A673 (cell line): ENCODE measurements around the gene VIT.

Experiments used
- EZH2 ChIP-seq: fragments of 200-600 bp; sonication (generic); IDR thresholded peaks from 2 replicates; pipeline ENCODE4 v1.6.1; 2017; ENCODE audit warnings: borderline replicate concordance, low read depth, mild to moderate bottlenecking, mixed read lengths, antibody characterized with exemption, low read length; ENCODE audit not compliant: poor library complexity, severe bottlenecking
- TF ChIP-seq, protein P1 (sequence below): fragments of 300-800, 200-600 bp; sonication (generic); conservative IDR thresholded peaks from 2 replicates; pipeline ENCODE4 v1.5.1; 2017; ENCODE audit warnings: low read depth, mild to moderate bottlenecking, antibody characterized with exemption, low read length, moderate library complexity, mixed read lengths

DNA sequence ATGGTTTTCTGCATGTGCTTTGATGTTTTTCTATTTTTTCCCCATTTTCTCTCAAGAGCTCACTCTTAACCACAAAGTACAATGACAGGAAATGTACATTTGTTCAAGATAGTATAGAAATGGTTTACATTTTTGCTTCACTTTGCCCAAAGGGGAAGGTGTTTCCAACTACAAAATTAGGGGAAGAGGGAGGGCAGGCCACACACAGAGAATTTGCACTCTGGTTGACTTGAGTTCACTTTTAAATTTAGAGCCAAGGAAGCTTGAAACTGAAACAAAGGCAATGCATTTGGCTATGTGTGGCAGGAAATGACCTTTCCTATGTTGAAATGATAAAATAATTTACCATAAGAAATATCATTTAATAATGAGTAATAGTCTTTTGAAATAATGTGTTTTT lies 19.1 kb upstream of the VIT start:
- TF ChIP-seq, protein P1, sequence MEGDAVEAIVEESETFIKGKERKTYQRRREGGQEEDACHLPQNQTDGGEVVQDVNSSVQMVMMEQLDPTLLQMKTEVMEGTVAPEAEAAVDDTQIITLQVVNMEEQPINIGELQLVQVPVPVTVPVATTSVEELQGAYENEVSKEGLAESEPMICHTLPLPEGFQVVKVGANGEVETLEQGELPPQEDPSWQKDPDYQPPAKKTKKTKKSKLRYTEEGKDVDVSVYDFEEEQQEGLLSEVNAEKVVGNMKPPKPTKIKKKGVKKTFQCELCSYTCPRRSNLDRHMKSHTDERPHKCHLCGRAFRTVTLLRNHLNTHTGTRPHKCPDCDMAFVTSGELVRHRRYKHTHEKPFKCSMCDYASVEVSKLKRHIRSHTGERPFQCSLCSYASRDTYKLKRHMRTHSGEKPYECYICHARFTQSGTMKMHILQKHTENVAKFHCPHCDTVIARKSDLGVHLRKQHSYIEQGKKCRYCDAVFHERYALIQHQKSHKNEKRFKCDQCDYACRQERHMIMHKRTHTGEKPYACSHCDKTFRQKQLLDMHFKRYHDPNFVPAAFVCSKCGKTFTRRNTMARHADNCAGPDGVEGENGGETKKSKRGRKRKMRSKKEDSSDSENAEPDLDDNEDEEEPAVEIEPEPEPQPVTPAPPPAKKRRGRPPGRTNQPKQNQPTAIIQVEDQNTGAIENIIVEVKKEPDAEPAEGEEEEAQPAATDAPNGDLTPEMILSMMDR, result no peak
- no peak for TF ChIP-seq EZH2
